Cardiac septum (tissue), 1 donor: Measurements from ENCODE around the gene EIPR1. TPM values are rescaled to one million over a fixed set of nuclear protein-coding genes. Genes with fewer than 3 reads are reported as not detected.

Experiments used
- DNase-seq: peaks from one replicate; pipeline ENCODE4 v3.0.0-alpha.2; 2020; ENCODE audit warnings: low spot score
- intact Hi-C: fragments of 100-400 bp; cut with DNase I; formaldehyde crosslinking; loops from one replicate; pipeline ENCODE4 v1.14.0; 2022
- total RNA-seq: library from RNA; stranded (reverse); fragmentation: NEBNext Ultra II Directional; extraction: Animal tissue kit (Norgen Biotek cat#: 25700); gene quantifications from one replicate; pipeline ENCODE4 v1.2.1, GENCODE V29; 2021
- donor health status: DM: no; HTN: no; CAD: no.

The EIPR1 gene
- total RNA-seq, 1 donor from 2014 or later: 10.5 TPM

GRCh38 chr2:3405307-3405706 lies 27.7 kb upstream of the EIPR1 start:
- intact Hi-C loops: no loop called here
- DNase-seq: no peak

- no peak for DNase-seq
- intact Hi-C loops: no loop called here
Measured at GRCh38 chr2:3404349-3404894, 26.8 kb upstream of the EIPR1 start.

GRCh38 chr2:3403587-3404334 lies 26.1 kb upstream of the EIPR1 start:
- intact Hi-C loops: no loop called here

GRCh38 chr2:3399829-3400228 lies 22.2 kb upstream of the EIPR1 start:
- intact Hi-C loops: no loop called here
- no peak for DNase-seq

More at GRCh38 chr2:3403587-3404334, 26.1 kb upstream of the EIPR1 start:
- no peak for DNase-seq

GRCh38 chr2:3399381-3399780 lies 21.8 kb upstream of the EIPR1 start:
- intact Hi-C loops: no loop called here

GRCh38 chr2:3398857-3399256 lies 21.2 kb upstream of the EIPR1 start:
- intact Hi-C loops: no loop called here
- no peak for DNase-seq

More at GRCh38 chr2:3399381-3399780, 21.8 kb upstream of the EIPR1 start:
- no peak for DNase-seq

- intact Hi-C loops: no loop called here
- no peak for DNase-seq
Measured at GRCh38 chr2:3396920-3397559, 19.4 kb upstream of the EIPR1 start.

- DNase-seq: no peak
- intact Hi-C loops: no loop called here
Measured at GRCh38 chr2:3392216-3392615, 14.6 kb upstream of the EIPR1 start.

- no peak for DNase-seq
- intact Hi-C loops: no loop called here
Measured at GRCh38 chr2:3390041-3390440, 12.4 kb upstream of the EIPR1 start.

- DNase-seq: no peak
- intact Hi-C loops: no loop called here
Measured at GRCh38 chr2:3389193-3389592, 11.6 kb upstream of the EIPR1 start.

- no peak for DNase-seq
- intact Hi-C loops: no loop called here
Measured at GRCh38 chr2:3388412-3388738, 10.8 kb upstream of the EIPR1 start.

GRCh38 chr2:3387644-3388411 lies 10.2 kb upstream of the EIPR1 start:
- intact Hi-C loops: no loop called here
- no peak for DNase-seq

- intact Hi-C loops: no loop called here
- no peak for DNase-seq
Measured at GRCh38 chr2:3387011-3387410, 9.4 kb upstream of the EIPR1 start.

- intact Hi-C loops: no loop called here
- DNase-seq: no peak
Measured at GRCh38 chr2:3386448-3386958, 8.9 kb upstream of the EIPR1 start.

- peak; percentile 96 for DNase-seq
- intact Hi-C loops: loop anchor here (1.0 to 5.0 kb wide), 3 partner anchors 82 to 195 kb away; partner anchors contain the start of genes RNASEH1 and RPS7
Measured at GRCh38 chr2:3379647-3380534, 2.3 kb upstream of the EIPR1 start, which contains the start of gene TRAPPC12. TRAPPC12 (plus strand) TSS chr2:3379694; CDS start chr2:3387624, 7,930 bp downstream.

GRCh38 chr2:3379339-3379646 lies 1.7 kb upstream of the EIPR1 start:
- DNase-seq: no peak
- intact Hi-C loops: loop anchor here (1.0 to 5.0 kb wide), 3 partner anchors 83 to 196 kb away; partner anchors contain the start of genes RNASEH1 and RPS7

GRCh38 chr2:3377279-3377611 lies 373 bp downstream of the EIPR1 start:
- DNase-seq: no peak
- intact Hi-C loops: loop anchor here (5.0 kb wide), 1 partner anchor 85 kb away; no protein-coding TSS in a partner anchor

GRCh38 chr2:3376821-3377220 lies 797 bp downstream of the EIPR1 start:
- intact Hi-C loops: loop anchor here (5.0 kb wide), 1 partner anchor 85 kb away; no protein-coding TSS in a partner anchor

More at GRCh38 chr2:3376821-3377220, 797 bp downstream of the EIPR1 start:
- no peak for DNase-seq
